IMR-90 (cell line): ENCODE data around the gene SREBF2.

Experiments
- BHLHE40 ChIP-seq: fragments of 150-350 bp; IDR thresholded peaks from 2 replicates; pipeline ENCODE4 v1.6.1; 2016; ENCODE audit warnings: mild to moderate bottlenecking, low read depth, low read length
- MXI1 ChIP-seq: IDR thresholded peaks from 2 replicates; pipeline ENCODE4 v1.6.1; 2012; ENCODE audit warnings: low read depth, mild to moderate bottlenecking, low read length, moderate library complexity, borderline replicate concordance
- POLR2A ChIP-seq: IDR thresholded peaks from 2 replicates; pipeline ENCODE4 v1.6.1; 2012; ENCODE audit warnings: mild to moderate bottlenecking, low read depth, low read length
- RAD21 ChIP-seq: IDR thresholded peaks from 2 replicates; pipeline ENCODE4 v1.6.1; 2012; ENCODE audit warnings: low read length, improper control_type of control experiment
- RFX5 ChIP-seq: IDR thresholded peaks from 2 replicates; pipeline ENCODE4 v1.8.0; 2012; ENCODE audit warnings: low read depth, mild to moderate bottlenecking, low read length, moderate library complexity
- TF ChIP-seq, protein P1 (sequence below): conservative IDR thresholded peaks from 2 replicates; pipeline ENCODE4 v1.5.1; 2012; ENCODE audit warnings: mild to moderate bottlenecking, low read depth, low read length, improper control_type of control experiment
- TF ChIP-seq, protein P2 (sequence below): fragments of 150-350 bp; IDR thresholded peaks from 2 replicates; pipeline ENCODE4 v1.6.1; 2017; ENCODE audit warnings: mild to moderate bottlenecking, antibody characterized with exemption, low read length, low read depth

DNA sequence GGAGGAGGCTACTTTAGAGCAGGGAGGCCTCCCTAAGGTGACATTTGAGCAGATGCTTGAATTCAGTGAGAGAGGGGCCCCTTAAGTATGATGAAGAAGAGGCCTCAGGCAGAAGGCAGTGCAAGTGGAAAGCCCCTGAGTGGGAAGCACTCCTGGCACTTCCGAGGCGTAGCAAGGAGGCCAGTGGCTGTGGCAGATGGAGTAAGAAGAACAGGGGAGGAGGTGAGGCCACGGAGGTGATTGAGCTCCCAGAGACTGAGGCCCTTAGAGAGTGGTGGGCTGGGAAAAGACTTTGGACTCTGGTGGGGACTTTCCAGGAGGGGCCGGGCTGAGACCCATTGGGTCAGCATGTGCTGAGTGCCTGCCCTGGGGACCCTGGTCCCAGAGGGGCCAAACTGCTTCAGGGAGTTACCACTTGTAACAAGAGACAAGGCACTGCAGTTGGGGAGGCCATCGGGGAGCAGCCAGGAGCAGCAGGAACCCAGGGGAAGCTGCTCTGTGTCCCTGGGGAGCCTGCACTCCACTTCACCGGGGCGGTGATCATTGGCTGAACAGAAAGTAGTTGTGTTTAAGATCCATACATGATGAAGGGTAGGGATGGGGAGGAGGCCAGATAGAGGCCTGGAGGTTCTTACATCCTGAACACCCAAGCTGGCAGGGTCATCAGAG is 116.5 kb downstream of the SREBF2 start:
- TF ChIP-seq, protein P1, sequence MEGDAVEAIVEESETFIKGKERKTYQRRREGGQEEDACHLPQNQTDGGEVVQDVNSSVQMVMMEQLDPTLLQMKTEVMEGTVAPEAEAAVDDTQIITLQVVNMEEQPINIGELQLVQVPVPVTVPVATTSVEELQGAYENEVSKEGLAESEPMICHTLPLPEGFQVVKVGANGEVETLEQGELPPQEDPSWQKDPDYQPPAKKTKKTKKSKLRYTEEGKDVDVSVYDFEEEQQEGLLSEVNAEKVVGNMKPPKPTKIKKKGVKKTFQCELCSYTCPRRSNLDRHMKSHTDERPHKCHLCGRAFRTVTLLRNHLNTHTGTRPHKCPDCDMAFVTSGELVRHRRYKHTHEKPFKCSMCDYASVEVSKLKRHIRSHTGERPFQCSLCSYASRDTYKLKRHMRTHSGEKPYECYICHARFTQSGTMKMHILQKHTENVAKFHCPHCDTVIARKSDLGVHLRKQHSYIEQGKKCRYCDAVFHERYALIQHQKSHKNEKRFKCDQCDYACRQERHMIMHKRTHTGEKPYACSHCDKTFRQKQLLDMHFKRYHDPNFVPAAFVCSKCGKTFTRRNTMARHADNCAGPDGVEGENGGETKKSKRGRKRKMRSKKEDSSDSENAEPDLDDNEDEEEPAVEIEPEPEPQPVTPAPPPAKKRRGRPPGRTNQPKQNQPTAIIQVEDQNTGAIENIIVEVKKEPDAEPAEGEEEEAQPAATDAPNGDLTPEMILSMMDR, result no peak
- no peak for TF ChIP-seq POLR2A
- TF ChIP-seq RFX5, result no peak
- TF ChIP-seq, protein P2, sequence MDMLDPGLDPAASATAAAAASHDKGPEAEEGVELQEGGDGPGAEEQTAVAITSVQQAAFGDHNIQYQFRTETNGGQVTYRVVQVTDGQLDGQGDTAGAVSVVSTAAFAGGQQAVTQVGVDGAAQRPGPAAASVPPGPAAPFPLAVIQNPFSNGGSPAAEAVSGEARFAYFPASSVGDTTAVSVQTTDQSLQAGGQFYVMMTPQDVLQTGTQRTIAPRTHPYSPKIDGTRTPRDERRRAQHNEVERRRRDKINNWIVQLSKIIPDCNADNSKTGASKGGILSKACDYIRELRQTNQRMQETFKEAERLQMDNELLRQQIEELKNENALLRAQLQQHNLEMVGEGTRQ, result no peak
- no peak for TF ChIP-seq BHLHE40
- TF ChIP-seq RAD21, result no peak
- no peak for TF ChIP-seq MXI1
